Natural killer cell (primary cell): ENCODE measurements around the gene TMEM240. TPM values are rescaled to one million over a fixed set of nuclear protein-coding genes. Genes with fewer than 3 reads are reported as not detected.

Experiments used
- ATAC-seq, 3 donors: fragments of 150-1000 bp in 2 of 3; fragments of 200-7000 bp in 1 of 3; cut with Tn5 transposase; 1 replicate in 1 of 3; 2 replicates in 2 of 3; pipeline ENCODE4 v1.10.0; 2021; ENCODE audit warnings: mild to moderate bottlenecking in 2 of 3, moderate library complexity in 2 of 3
- DNase-seq, 2 donors: peaks; one replicate each; pipeline versions ENCODE4 v3.0.0 to v3.0.0-alpha.2; 2013 to 2021; ENCODE audit warnings: mixed read lengths in 1 of 2
- H3K27ac ChIP-seq: one replicate; pipeline ENCODE4 v1.5.1; 2013; ENCODE audit warnings: mild to moderate bottlenecking, low read length
- H3K27me3 ChIP-seq: one replicate; pipeline ENCODE4 v1.6.1; 2013; ENCODE audit warnings: low read length; ENCODE audit not compliant: control insufficient read depth, insufficient read depth
- H3K36me3 ChIP-seq: one replicate; pipeline ENCODE4 v1.6.1; 2013; ENCODE audit warnings: low read length; ENCODE audit not compliant: control insufficient read depth, insufficient read depth
- H3K4me1 ChIP-seq: one replicate; pipeline ENCODE4 v1.6.1; 2013; ENCODE audit warnings: low read length; ENCODE audit not compliant: control insufficient read depth, insufficient read depth
- H3K4me3 ChIP-seq: one replicate; pipeline ENCODE4 v1.5.1; 2013; ENCODE audit warnings: low read length
- H3K9me3 ChIP-seq: one replicate; pipeline ENCODE4 v1.6.1; 2013; ENCODE audit warnings: low read length; ENCODE audit not compliant: control insufficient read depth, insufficient read depth
- H3K27ac Mint-ChIP-seq, 2 donors: one replicate each; pipeline ENCODE4 v1.8.0; 2022; ENCODE audit warnings: mild to moderate bottlenecking in 2 of 2, mixed read lengths in 2 of 2, moderate library complexity in 1 of 2
- H3K27me3 Mint-ChIP-seq, 2 donors: one replicate each; pipeline ENCODE4 v1.8.0; 2022; ENCODE audit warnings: low read depth in 2 of 2, mixed read lengths in 2 of 2
- H3K36me3 Mint-ChIP-seq: one replicate; pipeline ENCODE4 v1.8.0; 2022; ENCODE audit warnings: mixed read lengths
- H3K4me1 Mint-ChIP-seq, 2 donors: one replicate each; pipeline ENCODE4 v1.8.0; 2022; ENCODE audit warnings: mixed read lengths in 2 of 2
- H3K4me3 Mint-ChIP-seq: one replicate; pipeline ENCODE4 v1.8.0; 2022; ENCODE audit warnings: mild to moderate bottlenecking, moderate library complexity, mixed read lengths
- H3K9me3 Mint-ChIP-seq, 2 donors: one replicate each; pipeline ENCODE4 v1.8.0; 2022; ENCODE audit warnings: mixed read lengths in 2 of 2
- CTCF ChIP-seq: fragments of 200-600 bp; IDR thresholded peaks from one replicate; pipeline ENCODE4 v1.8.0; 2022; ENCODE audit warnings: antibody characterized with exemption
- WGBS: methylation state at CpG from one replicate; pipeline ENCODE4 v1.1.7; 2013; ENCODE audit warnings: missing lambda C conversion rate; ENCODE audit not compliant: insufficient coverage; 5-methylcytosine and 5-hydroxymethylcytosine counted together
- intact Hi-C: fragments of 100-400 bp; cut with micrococcal nuclease; formaldehyde crosslinking; loops from one replicate; pipeline ENCODE4 v1.14.2; 2022
- total RNA-seq, 4 donors: library from RNA; stranded (reverse); fragments of 120-200 nt in 1 of 4; gene quantifications; one replicate each; pipeline versions ENCODE4 v1.2.3 to v1.2.4, GENCODE V29; 2013 to 2022

The TMEM240 gene
- total RNA-seq, 3 donors from 2014 or later (not counting 1 experiment from before 2014, with no cell fraction given): 0.35 to 1.00 (median 0.83) TPM

DNA sequence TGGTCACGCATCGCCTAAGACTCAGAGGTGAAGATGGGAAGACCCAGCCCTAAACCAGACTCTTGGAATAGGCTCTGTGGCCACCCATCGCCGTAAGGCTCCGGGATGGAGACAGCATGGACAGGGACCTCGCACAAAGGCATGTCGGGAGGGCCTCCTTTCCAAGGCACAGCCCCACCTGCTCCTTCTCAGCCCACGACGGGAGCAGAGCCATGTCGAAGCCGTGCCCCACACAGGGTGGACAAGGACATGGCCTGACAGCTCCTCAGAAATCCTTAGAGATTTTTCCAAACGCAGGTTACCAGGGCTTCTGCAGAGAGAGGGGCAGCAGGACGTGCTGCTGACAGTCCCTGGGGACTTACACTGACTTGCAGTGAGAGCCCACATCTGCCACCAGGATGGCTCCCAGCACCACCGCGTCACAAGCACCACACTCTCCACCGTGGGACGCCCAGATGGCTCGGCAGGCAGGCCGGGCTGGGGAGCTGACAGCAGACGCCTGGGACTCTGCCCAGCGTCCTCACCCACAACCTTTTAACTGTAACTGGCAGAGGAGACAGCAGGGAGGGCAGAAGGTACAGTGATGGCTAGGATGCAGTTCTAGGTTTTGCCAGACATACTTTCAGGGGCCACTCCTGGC, 22.3 kb upstream of the TMEM240 start:
- H3K4me3 ChIP-seq: no peak overlapping the region
- H3K9me3 Mint-ChIP-seq: no peaks in the 10 kb centered on the region
- intact Hi-C loops: no loop called here
- no peak overlapping the region for H3K27ac Mint-ChIP-seq
- H3K27ac ChIP-seq: no peak overlapping the region
- no peaks in the 10 kb centered on the region for H3K36me3 Mint-ChIP-seq
- H3K36me3 ChIP-seq: peaks cover 42% of the 10 kb centered on the region
- H3K4me3 Mint-ChIP-seq: no peak overlapping the region
- peaks cover 10% of the 10 kb centered on the region for H3K4me1 ChIP-seq
- DNase-seq: no peak
- no peaks in the 10 kb centered on the region for H3K9me3 ChIP-seq
- 95% methylated on average over 19 of the region's 21 CpGs for WGBS
- H3K27me3 ChIP-seq: no peaks in the 10 kb centered on the region
- peaks cover 23 to 37% of the 10 kb centered on the region in 2 donors for H3K4me1 Mint-ChIP-seq
- no peaks in the 10 kb centered on the region for H3K27me3 Mint-ChIP-seq
- TF ChIP-seq CTCF: no peak
- peak in 1 of 3 donors; percentile 9 for ATAC-seq

GRCh38 chr1:1561801-1562470, 21.5 kb upstream of the TMEM240 start:
- TF ChIP-seq CTCF: no peak
- H3K27me3 ChIP-seq: no peaks in the 10 kb centered on the region
- no peaks in the 10 kb centered on the region for H3K9me3 ChIP-seq
- H3K4me3 Mint-ChIP-seq: no peak overlapping the region
- peaks cover 42% of the 10 kb centered on the region for H3K36me3 ChIP-seq
- no peaks in the 10 kb centered on the region for H3K27me3 Mint-ChIP-seq
- intact Hi-C loops: no loop called here
- ATAC-seq: no peak
- H3K4me1 Mint-ChIP-seq: peaks cover 16 to 31% of the 10 kb centered on the region in 2 donors
- H3K27ac Mint-ChIP-seq: peak overlapping the region; percentile 41 to 60
- H3K27ac ChIP-seq: no peak overlapping the region
- 96% methylated on average over 15 of the region's 15 CpGs for WGBS
- H3K9me3 Mint-ChIP-seq: no peaks in the 10 kb centered on the region
- H3K36me3 Mint-ChIP-seq: no peaks in the 10 kb centered on the region
- DNase-seq: no peak
- no peak overlapping the region for H3K4me3 ChIP-seq
- peaks cover 3% of the 10 kb centered on the region for H3K4me1 ChIP-seq

DNA sequence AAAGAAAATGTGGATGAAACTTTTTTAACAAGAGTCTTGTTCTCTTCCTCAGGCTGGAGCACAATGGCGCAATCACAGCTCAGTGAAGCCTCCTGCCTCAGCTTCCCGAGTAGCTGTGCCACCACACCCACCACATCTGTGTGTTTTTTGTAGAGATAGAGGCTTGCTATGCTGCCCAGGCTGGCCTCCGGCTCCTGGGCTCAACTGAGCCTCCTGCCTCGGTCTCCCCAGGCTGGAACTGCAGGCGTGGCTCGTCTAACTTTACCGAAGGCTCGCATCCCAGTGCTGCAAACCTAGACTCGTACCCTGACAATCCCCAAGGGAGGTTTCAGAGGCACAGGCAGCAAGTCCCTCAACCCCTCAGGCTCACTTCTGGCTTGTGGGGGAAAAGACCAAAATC, 19.8 kb upstream of the TMEM240 start:
- Mint-ChIP-seq H3K27ac (no peak overlapping the region), H3K36me3 (no peaks in the 10 kb centered on the region), H3K27me3 (no peaks in the 10 kb centered on the region), H3K9me3 (no peaks in the 10 kb centered on the region), H3K4me1 (peaks cover 14 to 24% of the 10 kb centered on the region in 2 donors), H3K4me3 (no peak overlapping the region)
- TF ChIP-seq CTCF: no peak
- peaks cover 42% of the 10 kb centered on the region for H3K36me3 ChIP-seq
- ATAC-seq (no peak), DNase-seq (no peak)
- no peaks in the 10 kb centered on the region for H3K27me3 ChIP-seq
- no peak overlapping the region for H3K27ac ChIP-seq
- 90% methylated on average over 9 of the region's 9 CpGs for WGBS
- H3K4me3 ChIP-seq: no peak overlapping the region
- H3K9me3 ChIP-seq: no peaks in the 10 kb centered on the region
- intact Hi-C loops: no loop called here
- H3K4me1 ChIP-seq: no peaks in the 10 kb centered on the region
